IMR-90 (cell line): Measurements from ENCODE around the gene CYSTM1. TPM values are rescaled to one million over a fixed set of nuclear protein-coding genes. Genes with fewer than 3 reads are reported as not detected.

Experiments
- ATAC-seq: fragments of 200-7000 bp; cut with Tn5 transposase; 2 replicates; pipeline ENCODE4 v1.9.1; 2020; ENCODE audit warnings: low read depth, mild to moderate bottlenecking, moderate library complexity
- BruUV-seq: library from RNA; stranded (reverse); fragments of 400-500 nt; replicated peaks from 2 replicates; lab custom pipeline; 2021; lab: Mats Ljungman, UMichigan
- CTCF ChIA-PET: fragments of 300-600 bp; formaldehyde crosslinking; extraction: SDS; loops from one replicate; lab custom pipeline; 2021; ENCODE audit warnings: antibody characterized with exemption; lab: Yijun Ruan, JAX
- POLR2A ChIA-PET: fragments of 300-600 bp; sonication (Branson Sonifier 250); formaldehyde crosslinking; loops from one replicate; lab custom pipeline; 2022; ENCODE audit warnings: antibody characterized with exemption; ENCODE audit not compliant: unreplicated experiment; lab: Charles Lee
- DNase-seq: peaks from one replicate; pipeline ENCODE4 v3.0.0; 2013
- H2AFZ ChIP-seq: replicated peaks from 2 replicates; pipeline ENCODE3; 2013; ENCODE audit warnings: low read length, mild to moderate bottlenecking; ENCODE audit not compliant: poor library complexity
- H2AK5ac ChIP-seq: 2 replicates; pipeline ENCODE4 v1.6.1; 2013; ENCODE audit warnings: low read depth, low read length, inconsistent platforms
- H2AK9ac ChIP-seq: replicated peaks from 2 replicates; pipeline ENCODE3; 2013; ENCODE audit warnings: mild to moderate bottlenecking, low read depth, low read length, moderate library complexity; ENCODE audit not compliant: poor library complexity
- H2BK120ac ChIP-seq: 2 replicates; pipeline ENCODE4 v1.6.1; 2013; ENCODE audit warnings: low read depth, low read length, inconsistent platforms
- H2BK15ac ChIP-seq: 3 replicates; pipeline ENCODE4 v1.6.1; 2013; ENCODE audit warnings: low read depth, low read length, inconsistent platforms
- H2BK20ac ChIP-seq: 2 replicates; pipeline ENCODE4 v1.6.1; 2013; ENCODE audit warnings: low read depth, mild to moderate bottlenecking, inconsistent platforms, low read length, moderate library complexity
- H2BK5ac ChIP-seq: 2 replicates; pipeline ENCODE4 v1.6.1; 2013; ENCODE audit warnings: mild to moderate bottlenecking, low read depth, low read length, inconsistent platforms; ENCODE audit not compliant: poor library complexity, severe bottlenecking
- H3K14ac ChIP-seq: replicated peaks from 2 replicates; pipeline ENCODE4 v1.6.1; 2013; ENCODE audit warnings: low read depth, low read length, inconsistent platforms
- H3K18ac ChIP-seq: 2 replicates; pipeline ENCODE4 v1.6.1; 2013; ENCODE audit warnings: low read depth, low read length, control low read depth
- H3K23ac ChIP-seq: 2 replicates; pipeline ENCODE4 v1.6.1; 2013; ENCODE audit warnings: low read depth, low read length, inconsistent platforms
- H3K27ac ChIP-seq: 2 replicates; pipeline ENCODE4 v1.5.1; 2013; ENCODE audit warnings: mild to moderate bottlenecking, control low read depth, low read length; ENCODE audit not compliant: insufficient read depth
- H3K27me3 ChIP-seq: 2 replicates; pipeline ENCODE4 v1.6.1; 2013; ENCODE audit warnings: low read length; ENCODE audit not compliant: control insufficient read depth, insufficient read depth
- H3K36me3 ChIP-seq: 2 replicates; pipeline ENCODE4 v1.6.1; 2013; ENCODE audit warnings: low read length, mixed read lengths; ENCODE audit not compliant: control insufficient read depth, insufficient read depth
- H3K4ac ChIP-seq: 2 replicates; pipeline ENCODE4 v1.6.1; 2013; ENCODE audit warnings: low read depth, low read length, inconsistent platforms
- H3K4me1 ChIP-seq: 2 replicates; pipeline ENCODE4 v1.6.1; 2013; ENCODE audit warnings: low read length, mixed read lengths; ENCODE audit not compliant: control insufficient read depth, insufficient read depth
- H3K4me2 ChIP-seq: 2 replicates; pipeline ENCODE4 v1.6.1; 2013; ENCODE audit warnings: low read depth, mild to moderate bottlenecking, control low read depth, low read length, moderate library complexity
- H3K4me3 ChIP-seq: 2 replicates; pipeline ENCODE4 v1.5.1; 2013; ENCODE audit warnings: low read depth, mild to moderate bottlenecking, control low read depth, low read length, moderate library complexity; ENCODE audit not compliant: insufficient read depth
- H3K56ac ChIP-seq: 2 replicates; pipeline ENCODE4 v1.6.1; 2013; ENCODE audit warnings: low read length, inconsistent platforms; ENCODE audit not compliant: insufficient read depth; ENCODE audit errors: extremely low read depth
- H3K79me1 ChIP-seq, 2 experiments: 2 replicates each; pipeline ENCODE4 v1.6.1; 2013; ENCODE audit warnings: low read length in 2 of 2, inconsistent platforms in 1 of 2, low read depth in 1 of 2
- H3K9ac ChIP-seq: 2 replicates; pipeline ENCODE4 v1.6.1; 2013; ENCODE audit warnings: low read depth, low read length, control low read depth
- H3K9me1 ChIP-seq: 2 replicates; pipeline ENCODE4 v1.6.1; 2013; ENCODE audit warnings: low read length, inconsistent platforms; ENCODE audit not compliant: insufficient read depth
- H3K9me3 ChIP-seq: 2 replicates; pipeline ENCODE4 v1.6.1; 2013; ENCODE audit warnings: low read length; ENCODE audit not compliant: control insufficient read depth, insufficient read depth
- H4K20me1 ChIP-seq: 2 replicates; pipeline ENCODE4 v1.6.1; 2013; ENCODE audit warnings: low read length, inconsistent platforms; ENCODE audit not compliant: insufficient read depth
- H4K5ac ChIP-seq: 2 replicates; pipeline ENCODE4 v1.6.1; 2013; ENCODE audit warnings: mild to moderate bottlenecking, low read depth, low read length, control low read depth
- H4K8ac ChIP-seq, 2 experiments: 2 replicates each; pipeline ENCODE4 v1.6.1; 2013; ENCODE audit warnings: low read depth in 2 of 2, low read length in 2 of 2, control low read depth in 1 of 2, inconsistent platforms in 1 of 2
- H4K91ac ChIP-seq: 2 replicates; pipeline ENCODE4 v1.6.1; 2013; ENCODE audit warnings: low read depth, low read length, inconsistent platforms; ENCODE audit not compliant: insufficient read depth
- BHLHE40 ChIP-seq: fragments of 150-350 bp; IDR thresholded peaks from 2 replicates; pipeline ENCODE4 v1.6.1; 2016; ENCODE audit warnings: mild to moderate bottlenecking, low read depth, low read length
- CEBPB ChIP-seq: IDR thresholded peaks from 2 replicates; pipeline ENCODE4 v1.6.1; 2012; ENCODE audit warnings: low read depth, low read length, improper control_type of control experiment
- CHD1 ChIP-seq: IDR thresholded peaks from 2 replicates; pipeline ENCODE4 v1.6.1; 2012; ENCODE audit warnings: low read depth, low read length, improper control_type of control experiment
- FOS ChIP-seq: fragments of 150-350 bp; IDR thresholded peaks from 2 replicates; pipeline ENCODE4 v1.6.1; 2016; ENCODE audit warnings: low read depth, low read length
- MXI1 ChIP-seq: IDR thresholded peaks from 2 replicates; pipeline ENCODE4 v1.6.1; 2012; ENCODE audit warnings: low read depth, mild to moderate bottlenecking, low read length, moderate library complexity, borderline replicate concordance
- RAD21 ChIP-seq: IDR thresholded peaks from 2 replicates; pipeline ENCODE4 v1.6.1; 2012; ENCODE audit warnings: low read length, improper control_type of control experiment
- RCOR1 ChIP-seq: IDR thresholded peaks from 2 replicates; pipeline ENCODE4 v1.6.1; 2012; ENCODE audit warnings: mild to moderate bottlenecking, low read length, improper control_type of control experiment; ENCODE audit not compliant: insufficient replicate concordance
- WGBS, 2 experiments: methylation state at CpG; one replicate each; pipeline versions ENCODE4 v1.1.5 to v1.1.7; 2013; ENCODE audit warnings: missing lambda C conversion rate in 2 of 2; ENCODE audit not compliant: insufficient read length in 1 of 2; ENCODE audit errors: extremely low coverage in 2 of 2; 5-methylcytosine and 5-hydroxymethylcytosine counted together
- dilution Hi-C: fragments of 300-500 bp; cut with HindIII; formaldehyde crosslinking; loops from one replicate; pipeline ENCODE4 v1.14.3; 2018; ENCODE audit warnings: low sequenced_read_pairs; ENCODE audit not compliant: unreplicated experiment
- in situ Hi-C: fragments of 300-500 bp; cut with MboI; formaldehyde crosslinking; loops from 3 replicates; pipeline ENCODE4 v1.14.3; 2019; ENCODE audit warnings: low sequenced_read_pairs, inconsistent platforms, mixed read lengths
- intact Hi-C: fragments of 100-400 bp; cut with micrococcal nuclease; formaldehyde crosslinking; loops from 2 replicates; pipeline ENCODE4 v1.10.0; 2022
- polyA plus RNA-seq, 3 experiments: library from polyadenylated mRNA; depleted of rRNA; stranded (reverse); fragments of >200 nt; gene quantifications; 2 replicates each; pipeline ENCODE4 v1.2.3, GENCODE V29; 2012; ENCODE audit warnings: low replicate concordance in 1 of 3
- total RNA-seq: library from RNA; depleted of rRNA; stranded (reverse); fragments of >200 nt; gene quantifications from 2 replicates; pipeline ENCODE4 v1.2.3, GENCODE V29; 2012
- TF ChIP-seq, protein P1 (sequence below): fragments of 150-350 bp; IDR thresholded peaks from 2 replicates; pipeline ENCODE4 v1.6.1; 2016; ENCODE audit warnings: low read depth, mild to moderate bottlenecking, low read length, moderate library complexity, borderline replicate concordance
- TF ChIP-seq, protein P2 (sequence below): conservative IDR thresholded peaks from 2 replicates; pipeline ENCODE4 v1.5.1; 2012; ENCODE audit warnings: mild to moderate bottlenecking, low read depth, low read length, improper control_type of control experiment

The CYSTM1 gene
- total and polyA plus RNA-seq, 2 of the 4 experiments (the other 2 are of a cell fraction), result 7.3 to 15.0 TPM

DNA sequence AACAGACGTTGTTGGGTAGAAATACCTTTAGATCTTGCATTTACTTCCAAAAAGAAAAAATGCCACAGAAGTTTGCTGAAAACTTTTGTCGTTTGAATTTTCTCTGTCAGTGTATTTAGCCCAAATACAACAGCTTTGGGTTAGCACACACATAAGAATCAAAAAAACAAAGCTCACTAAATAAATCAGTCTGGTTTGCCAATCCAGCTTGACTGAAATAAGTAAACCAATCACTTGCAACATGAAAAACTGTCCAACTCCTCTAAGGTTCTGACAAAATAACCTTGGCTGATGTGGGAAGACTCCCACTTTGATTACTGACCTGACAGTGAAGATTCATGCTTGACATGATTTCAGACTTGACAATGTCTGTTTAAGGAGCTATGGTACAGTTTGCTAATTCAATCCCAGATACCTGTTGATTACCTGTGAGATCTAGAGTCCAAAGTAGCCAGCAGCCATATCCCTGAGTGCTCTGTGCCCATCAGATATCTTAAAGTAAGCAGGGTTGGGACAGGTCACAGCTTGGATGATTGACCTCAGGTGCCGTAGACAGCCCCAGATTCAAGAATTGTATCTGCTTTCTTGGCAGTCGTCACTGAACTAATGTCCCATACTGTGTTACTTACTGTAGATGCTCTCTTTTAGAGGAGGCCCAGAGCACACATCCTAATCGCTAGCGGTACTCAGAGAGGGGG lies 48.5 kb upstream of the CYSTM1 start:
- peaks cover 8% of the 10 kb centered on the region; the same call in 1 of the 2 replicates for H3K4me1 ChIP-seq
- no peak overlapping the region for H3K14ac ChIP-seq
- H3K27ac ChIP-seq, result no peak overlapping the region
- no peak overlapping the region for H3K4ac ChIP-seq
- in situ Hi-C loops (no loop called here), dilution Hi-C loops (no loop called here), intact Hi-C loops (no loop called here)
- no peak overlapping the region for H2BK20ac ChIP-seq
- no peak overlapping the region for H4K5ac ChIP-seq
- H4K20me1 ChIP-seq, result peaks cover 17% of the 10 kb centered on the region
- H3K79me1 ChIP-seq, result peaks cover 17 to 47% of the 10 kb centered on the region in 2 experiments
- ATAC-seq, result no peak
- no peak overlapping the region for H2BK15ac ChIP-seq
- no peak overlapping the region for H2BK5ac ChIP-seq
- H2AK5ac ChIP-seq, result no peak overlapping the region
- H3K9me3 ChIP-seq, result no peaks in the 10 kb centered on the region
- peaks cover 9% of the 10 kb centered on the region; the same call in 1 of the 2 replicates for H3K9me1 ChIP-seq
- H4K8ac ChIP-seq, result no peak overlapping the region
- no peak overlapping the region for H3K9ac ChIP-seq
- no peak overlapping the region for H2BK120ac ChIP-seq
- WGBS, 2 experiments, result 100% methylated on average over 1 of the region's 6 CpGs; no CpG with 5 or more reads in 1 of the 2 experiments
- ChIA-PET POLR2A (no interaction called here), CTCF (interaction anchor here (0.5 kb wide), 1 partner anchor 453 kb away, joined by 3 read pairs; no protein-coding TSS in a partner anchor)
- no peak overlapping the region for H4K91ac ChIP-seq
- H3K23ac ChIP-seq, result no peak overlapping the region
- no peak overlapping the region for H2AFZ ChIP-seq
- H3K4me3 ChIP-seq, result no peak overlapping the region
- no peak overlapping the region for H3K18ac ChIP-seq
- no peaks in the 10 kb centered on the region for H3K36me3 ChIP-seq
- BruUV-seq, result no TSS peak
- no peak overlapping the region for H2AK9ac ChIP-seq
- no peak overlapping the region for H3K56ac ChIP-seq
- H3K4me2 ChIP-seq, result no peak overlapping the region
- TF ChIP-seq, protein P1, sequence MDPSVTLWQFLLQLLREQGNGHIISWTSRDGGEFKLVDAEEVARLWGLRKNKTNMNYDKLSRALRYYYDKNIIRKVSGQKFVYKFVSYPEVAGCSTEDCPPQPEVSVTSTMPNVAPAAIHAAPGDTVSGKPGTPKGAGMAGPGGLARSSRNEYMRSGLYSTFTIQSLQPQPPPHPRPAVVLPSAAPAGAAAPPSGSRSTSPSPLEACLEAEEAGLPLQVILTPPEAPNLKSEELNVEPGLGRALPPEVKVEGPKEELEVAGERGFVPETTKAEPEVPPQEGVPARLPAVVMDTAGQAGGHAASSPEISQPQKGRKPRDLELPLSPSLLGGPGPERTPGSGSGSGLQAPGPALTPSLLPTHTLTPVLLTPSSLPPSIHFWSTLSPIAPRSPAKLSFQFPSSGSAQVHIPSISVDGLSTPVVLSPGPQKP, result no peak
- TF ChIP-seq, protein P2, sequence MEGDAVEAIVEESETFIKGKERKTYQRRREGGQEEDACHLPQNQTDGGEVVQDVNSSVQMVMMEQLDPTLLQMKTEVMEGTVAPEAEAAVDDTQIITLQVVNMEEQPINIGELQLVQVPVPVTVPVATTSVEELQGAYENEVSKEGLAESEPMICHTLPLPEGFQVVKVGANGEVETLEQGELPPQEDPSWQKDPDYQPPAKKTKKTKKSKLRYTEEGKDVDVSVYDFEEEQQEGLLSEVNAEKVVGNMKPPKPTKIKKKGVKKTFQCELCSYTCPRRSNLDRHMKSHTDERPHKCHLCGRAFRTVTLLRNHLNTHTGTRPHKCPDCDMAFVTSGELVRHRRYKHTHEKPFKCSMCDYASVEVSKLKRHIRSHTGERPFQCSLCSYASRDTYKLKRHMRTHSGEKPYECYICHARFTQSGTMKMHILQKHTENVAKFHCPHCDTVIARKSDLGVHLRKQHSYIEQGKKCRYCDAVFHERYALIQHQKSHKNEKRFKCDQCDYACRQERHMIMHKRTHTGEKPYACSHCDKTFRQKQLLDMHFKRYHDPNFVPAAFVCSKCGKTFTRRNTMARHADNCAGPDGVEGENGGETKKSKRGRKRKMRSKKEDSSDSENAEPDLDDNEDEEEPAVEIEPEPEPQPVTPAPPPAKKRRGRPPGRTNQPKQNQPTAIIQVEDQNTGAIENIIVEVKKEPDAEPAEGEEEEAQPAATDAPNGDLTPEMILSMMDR, result no peak
- TF ChIP-seq BHLHE40, result no peak
- no peak for TF ChIP-seq FOS
- no peak for TF ChIP-seq RAD21
- no peak for TF ChIP-seq MXI1
- TF ChIP-seq RCOR1, result no peak
- no peak for TF ChIP-seq CHD1
- TF ChIP-seq CEBPB, result no peak
- DNase-seq, result no peak
- H3K27me3 ChIP-seq, result no peaks in the 10 kb centered on the region
